Loucy (cell line): Measurements from ENCODE around the gene AQP11.

Source experiments
- H2AFZ ChIP-seq: fragments of 200-600 bp; sonication (generic); 2 replicates; pipeline ENCODE4 v1.6.0; 2016; ENCODE audit warnings: antibody characterized with exemption, mild to moderate bottlenecking, low read length, moderate library complexity
- H3F3A ChIP-seq: fragments of 200-600 bp; 2 replicates; pipeline ENCODE4 v1.6.0; 2016; ENCODE audit warnings: antibody characterized with exemption, low read depth, mild to moderate bottlenecking
- H3K27me3 ChIP-seq: fragments of 200-600 bp; sonication (generic); 2 replicates; pipeline ENCODE4 v1.6.1; 2014; ENCODE audit warnings: low read length, mild to moderate bottlenecking; ENCODE audit not compliant: insufficient read depth, poor library complexity, severe bottlenecking
- H3K36me3 ChIP-seq: fragments of 200-600 bp; sonication (generic); 2 replicates; pipeline ENCODE4 v1.6.1; 2016; ENCODE audit warnings: low read length; ENCODE audit not compliant: insufficient read depth
- H3K4me1 ChIP-seq: fragments of 200-600 bp; sonication (generic); 2 replicates; pipeline ENCODE4 v1.5.1; 2014; ENCODE audit warnings: low read length, mild to moderate bottlenecking; ENCODE audit not compliant: insufficient read depth, poor library complexity, severe bottlenecking
- H3K4me2 ChIP-seq: fragments of 200-600 bp; sonication (generic); 2 replicates; pipeline ENCODE4 v1.6.0; 2014; ENCODE audit warnings: antibody characterized with exemption, low read length, low read depth, mild to moderate bottlenecking; ENCODE audit not compliant: poor library complexity, severe bottlenecking
- H3K4me3 ChIP-seq: fragments of 200-600 bp; sonication (generic); 2 replicates; pipeline ENCODE4 v1.5.1; 2014; ENCODE audit warnings: low read length, mild to moderate bottlenecking, mixed read lengths; ENCODE audit not compliant: poor library complexity, severe bottlenecking
- H3K79me2 ChIP-seq: fragments of 200-600 bp; sonication (generic); 2 replicates; pipeline ENCODE4 v1.6.1; 2014; ENCODE audit warnings: low read length; ENCODE audit not compliant: insufficient read depth
- H3K9ac ChIP-seq: fragments of 200-600 bp; sonication (generic); 2 replicates; pipeline ENCODE4 v1.6.0; 2014; ENCODE audit warnings: mild to moderate bottlenecking, low read depth, low read length, moderate library complexity; ENCODE audit not compliant: poor library complexity, severe bottlenecking
- H3K9me2 ChIP-seq: fragments of 200-600 bp; sonication (generic); replicated peaks from 2 replicates; pipeline ENCODE4 v1.6.1; 2016; ENCODE audit warnings: low read depth, low read length, mixed read lengths
- H3K9me3 ChIP-seq: fragments of 200-600 bp; sonication (generic); 2 replicates; pipeline ENCODE4 v1.6.1; 2014; ENCODE audit warnings: mild to moderate bottlenecking, antibody characterized with exemption, low read length, low read depth; ENCODE audit not compliant: insufficient read depth
- H4K20me1 ChIP-seq: fragments of 200-600 bp; sonication (generic); 2 replicates; pipeline ENCODE4 v1.6.0; 2014; ENCODE audit warnings: antibody characterized with exemption, low read length, mild to moderate bottlenecking; ENCODE audit not compliant: insufficient read depth, poor library complexity, severe bottlenecking
- CTCF ChIP-seq: fragments of 200-600 bp; sonication (generic); conservative IDR thresholded peaks from 2 replicates; pipeline ENCODE4 v1.5.1; 2014; ENCODE audit warnings: mild to moderate bottlenecking, antibody characterized with exemption, low read length
- EZH2phosphoT487 ChIP-seq: fragments of 200-600 bp; IDR thresholded peaks from 2 replicates; pipeline ENCODE4 v1.6.1; 2018; ENCODE audit warnings: antibody characterized with exemption, mild to moderate bottlenecking, moderate library complexity, borderline replicate concordance

AQP11 gene

DNA sequence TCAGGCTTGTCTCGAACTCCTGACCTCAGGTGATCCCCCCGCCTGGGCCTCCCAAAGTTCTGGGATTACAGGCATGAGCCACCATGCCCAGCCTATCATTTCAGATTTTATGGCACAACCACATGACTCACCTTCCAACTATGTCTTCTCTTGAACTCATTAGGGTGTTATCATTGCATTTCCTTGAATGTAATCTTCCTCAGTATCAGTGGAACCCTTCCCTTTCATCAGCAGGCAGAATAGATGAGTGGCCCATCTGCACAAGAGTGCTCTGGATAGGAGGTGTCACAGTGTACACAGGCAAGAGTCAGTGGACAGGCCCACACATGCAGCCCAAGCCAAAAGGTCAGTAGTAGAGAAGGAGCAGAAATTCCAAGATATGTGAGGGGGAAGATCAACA is 29.1 kb upstream of the AQP11 start:
- Histone ChIP-seq H3F3A (no peaks in the 10 kb centered on the region), H2AFZ (no peak overlapping the region), H3K4me2 (no peak overlapping the region), H3K79me2 (no peaks in the 10 kb centered on the region), H3K36me3 (no peaks in the 10 kb centered on the region), H3K9ac (no peak overlapping the region), H3K9me3 (no peaks in the 10 kb centered on the region), H3K4me1 (no peaks in the 10 kb centered on the region), H3K27me3 (no peaks in the 10 kb centered on the region), H3K9me2 (no peaks in the 10 kb centered on the region), H4K20me1 (no peaks in the 10 kb centered on the region), H3K4me3 (no peak overlapping the region)
- TF ChIP-seq EZH2phosphoT487 (no peak), CTCF (no peak)

- Histone ChIP-seq H3K4me2 (no peak overlapping the region), H3F3A (no peaks in the 10 kb centered on the region), H3K27me3 (no peaks in the 10 kb centered on the region), H3K9me3 (no peaks in the 10 kb centered on the region), H3K4me1 (no peaks in the 10 kb centered on the region), H3K36me3 (no peaks in the 10 kb centered on the region), H3K79me2 (no peaks in the 10 kb centered on the region), H4K20me1 (no peaks in the 10 kb centered on the region), H2AFZ (no peak overlapping the region), H3K4me3 (no peak overlapping the region), H3K9me2 (no peaks in the 10 kb centered on the region), H3K9ac (no peak overlapping the region)
- TF ChIP-seq EZH2phosphoT487, result no peak
- TF ChIP-seq CTCF, result no peak
Measured at GRCh38 chr11:77561257-77561656, 28.5 kb upstream of the AQP11 start.

- no peaks in the 10 kb centered on the region for H3K27me3 ChIP-seq
- H2AFZ ChIP-seq, result no peak overlapping the region
- no peak overlapping the region for H3K9ac ChIP-seq
- H3K4me2 ChIP-seq, result no peak overlapping the region
- H3K9me2 ChIP-seq, result no peaks in the 10 kb centered on the region
- no peaks in the 10 kb centered on the region for H3F3A ChIP-seq
- H3K79me2 ChIP-seq, result no peaks in the 10 kb centered on the region
- no peaks in the 10 kb centered on the region for H3K4me1 ChIP-seq
- no peak overlapping the region for H3K4me3 ChIP-seq
- TF ChIP-seq CTCF (no peak), EZH2phosphoT487 (no peak)
- no peaks in the 10 kb centered on the region for H4K20me1 ChIP-seq
- H3K36me3 ChIP-seq, result no peaks in the 10 kb centered on the region
- no peaks in the 10 kb centered on the region for H3K9me3 ChIP-seq
Measured at GRCh38 chr11:77568306-77568705, 21.4 kb upstream of the AQP11 start.
